ENCODE data around the gene TBL1Y.
"Not testable (repeated sequence)": the region's sequence is repeated elsewhere in the genome, so short reads cannot be mapped to it uniquely, and the experiment has no call there.

Gene TBL1Y

DNA sequence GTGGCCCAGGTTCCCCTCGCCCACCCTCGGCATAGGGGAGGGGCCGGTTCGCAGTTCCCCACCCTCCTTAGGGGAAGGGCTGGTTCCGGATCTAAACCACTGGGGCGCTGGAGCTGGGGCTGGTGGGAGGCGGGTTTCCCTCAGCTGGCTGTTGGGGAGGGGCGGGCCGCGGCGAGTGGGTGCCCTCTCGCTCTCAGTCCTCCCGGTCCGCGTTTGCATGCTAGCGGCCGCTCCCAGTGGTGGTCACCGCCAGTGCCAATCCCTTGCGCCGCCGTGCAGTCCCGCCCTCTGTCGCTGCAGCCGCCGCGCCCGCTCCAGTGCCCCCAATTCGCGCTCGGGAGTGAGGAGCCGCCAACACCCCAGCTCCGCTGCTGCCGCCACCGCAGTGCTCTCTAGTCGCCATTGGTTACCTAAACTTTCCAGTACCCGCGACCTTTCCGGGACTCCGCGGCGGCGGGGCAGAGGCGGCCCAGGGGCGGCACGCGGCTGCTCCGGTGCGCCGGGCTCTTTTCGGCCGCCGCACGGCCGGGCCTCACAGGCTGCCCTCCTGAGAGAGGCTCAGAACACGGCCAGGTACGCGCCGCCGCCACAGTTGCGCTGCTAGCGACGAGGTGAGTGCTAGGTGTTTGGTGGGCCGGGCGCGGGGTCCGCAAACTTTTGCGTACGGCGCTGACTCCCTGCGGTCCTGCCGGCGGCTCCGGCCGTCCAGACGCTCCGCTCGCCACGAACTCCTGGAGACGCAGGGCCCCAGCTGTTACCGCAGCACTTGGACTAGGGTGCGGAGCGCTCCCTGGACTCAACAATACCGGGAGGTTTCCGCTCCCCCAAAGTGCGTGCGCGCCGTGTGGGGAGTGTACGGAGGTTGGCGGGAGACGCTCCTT is at the start of gene TBL1Y:
Gene TBL1Y (plus strand): TSS at position 326 of the 881 bp plus-strand sequence. CDS start 114,388 bp downstream, outside the sequence.
- no peak for DNase-seq

GRCh38 chrY:6894496-6894895 is 16.0 kb upstream of the TBL1Y start:
- DNase-seq = no peak

GRCh38 chrY:6895236-6895635 is 15.3 kb upstream of the TBL1Y start:
- no peak for DNase-seq

DNA sequence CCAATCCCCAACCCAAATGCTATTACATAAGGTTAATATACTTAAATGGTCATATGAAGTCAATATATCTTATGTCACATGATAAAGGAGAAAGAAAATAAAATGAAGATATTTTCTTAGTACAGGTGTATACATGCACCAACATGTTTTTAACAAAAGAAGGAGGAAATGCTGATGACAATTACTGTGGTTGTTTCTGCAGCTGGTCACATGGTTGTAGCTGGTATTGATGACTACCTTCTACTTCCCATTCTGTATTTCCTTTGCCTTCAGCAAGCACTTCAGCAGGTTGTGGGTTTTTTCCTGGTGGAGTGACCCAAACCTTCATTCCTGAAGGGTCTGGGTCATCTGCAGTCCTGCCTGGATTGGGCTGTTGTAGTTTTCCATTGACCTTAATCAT is 8.4 kb upstream of the TBL1Y start:
- not testable (repeated sequence) for DNase-seq

GRCh38 chrY:6907591-6907990 is 2.9 kb upstream of the TBL1Y start:
- DNase-seq = no peak

DNA sequence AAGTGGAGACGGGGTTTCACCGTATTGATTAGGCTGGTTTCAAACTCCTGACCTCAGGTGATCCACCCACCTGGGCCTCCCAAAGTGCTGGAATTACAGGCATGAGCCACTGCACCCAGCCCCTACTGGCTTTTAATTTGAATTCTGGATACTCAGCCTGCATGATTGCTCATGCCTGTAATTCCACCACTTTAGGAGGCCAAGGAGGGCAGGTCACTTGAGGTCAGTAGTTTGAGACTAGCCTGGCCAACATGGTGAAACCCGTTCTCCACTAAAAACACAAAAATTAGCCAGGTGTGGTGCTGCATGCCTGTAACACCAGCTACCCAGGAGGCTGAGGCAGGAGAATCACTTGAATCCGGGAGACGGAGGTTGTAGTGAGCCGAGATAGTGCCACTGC is 2.5 kb upstream of the TBL1Y start:
- not testable (repeated sequence) for DNase-seq

DNA sequence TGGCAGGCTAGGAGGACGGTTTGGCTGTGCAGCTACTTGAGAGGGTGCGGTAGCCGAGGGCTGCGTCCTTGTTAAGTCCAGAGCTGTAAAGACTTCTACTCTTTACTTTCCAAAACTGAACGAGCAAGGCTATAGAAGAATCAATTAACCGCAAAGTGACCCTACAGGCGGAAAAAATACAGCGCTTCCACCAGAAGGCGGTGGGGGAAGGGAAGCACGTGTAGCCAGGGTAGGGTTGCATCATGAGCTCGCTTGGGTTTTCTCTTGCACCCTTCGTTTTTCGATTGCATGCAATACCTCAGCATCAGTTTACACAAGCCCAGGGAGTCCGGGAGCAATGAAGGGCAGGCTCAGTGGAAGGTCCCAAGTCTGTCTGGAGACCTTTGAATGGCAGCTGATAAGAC is 1.4 kb upstream of the TBL1Y start:
- DNase-seq = no peak

GRCh38 chrY:6909856-6910255 is 641 bp upstream of the TBL1Y start:
- DNase-seq = no peak

DNA sequence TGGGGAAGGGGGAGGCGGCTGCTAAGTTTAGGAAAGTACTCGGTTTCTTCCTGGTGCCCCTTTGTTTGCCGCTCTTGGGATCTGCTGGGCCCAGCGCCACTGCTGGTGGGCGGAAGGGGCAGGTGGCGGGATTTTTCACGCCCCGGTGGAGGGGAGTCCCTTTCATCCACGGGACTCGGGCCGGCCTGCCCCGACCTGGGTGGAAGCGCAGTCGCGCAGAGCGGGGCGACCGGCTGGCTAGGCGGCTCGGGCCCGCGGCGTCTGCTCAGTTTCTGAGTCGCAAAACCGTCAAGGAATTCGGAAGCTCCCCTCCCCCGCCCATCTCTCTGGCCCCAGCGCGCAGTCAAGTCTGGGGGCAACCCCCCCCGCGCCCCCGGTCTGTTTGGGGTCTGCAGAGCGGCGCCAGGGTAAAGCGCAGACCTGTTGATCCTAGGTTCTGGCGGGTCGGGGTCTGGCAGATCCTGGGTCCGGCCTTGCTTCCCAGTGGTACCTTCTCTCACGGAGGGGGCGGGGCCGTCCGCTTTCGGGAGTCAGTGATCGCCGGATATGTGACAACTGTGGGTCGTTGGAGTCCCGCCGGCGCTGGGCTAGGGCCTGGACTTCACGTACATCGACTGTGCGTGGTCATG is 870 bp downstream of the TBL1Y start, which contains the start of gene AMELY:
Gene AMELY (minus strand): TSS at position 500 of the 629 bp plus-strand sequence. CDS start 39,144 bp downstream, outside the sequence.
- no peak for DNase-seq

GRCh38 chrY:6913362-6913761 is 2.9 kb downstream of the TBL1Y start:
- DNase-seq = no peak

DNA sequence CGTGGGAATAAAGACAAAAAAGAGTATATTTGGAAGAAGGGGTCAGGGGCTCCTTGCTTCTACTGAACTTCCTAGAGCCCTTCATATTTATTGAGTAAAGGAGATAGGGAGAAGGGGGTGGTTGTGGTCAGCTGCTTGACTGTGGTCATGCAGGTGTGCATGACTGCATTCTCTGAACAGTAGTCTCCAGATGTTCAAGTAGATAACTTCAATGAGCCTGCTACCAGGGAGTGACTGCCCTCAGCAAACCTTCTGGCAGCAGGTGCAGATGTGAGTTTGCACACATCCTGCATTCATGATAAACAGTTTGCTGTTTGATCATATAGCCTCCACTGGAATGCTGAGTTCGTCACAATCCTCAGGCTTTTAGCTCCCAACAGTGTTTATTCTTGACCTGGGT is 10.6 kb downstream of the TBL1Y start:
- no peak for DNase-seq

DNA sequence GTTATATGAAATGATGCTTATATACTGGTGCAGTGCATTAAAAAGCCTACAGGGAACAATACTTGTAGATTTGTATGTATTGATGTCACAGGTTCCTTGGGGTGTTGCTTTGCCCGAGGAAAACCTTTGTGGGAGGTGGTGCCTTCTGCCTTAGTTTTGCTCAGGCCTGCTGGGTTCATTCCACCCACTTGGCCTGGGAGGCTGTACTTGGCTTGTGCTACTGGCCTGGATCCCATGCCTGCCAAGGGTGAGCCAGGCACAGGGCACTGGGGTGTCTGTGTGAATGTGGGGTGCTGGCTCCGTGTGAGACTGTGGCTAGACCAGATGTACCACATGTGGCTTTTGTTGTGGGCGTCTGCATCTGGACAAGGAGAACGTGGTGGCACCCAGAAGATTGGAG is 17.8 kb downstream of the TBL1Y start:
- no peak for DNase-seq

DNA sequence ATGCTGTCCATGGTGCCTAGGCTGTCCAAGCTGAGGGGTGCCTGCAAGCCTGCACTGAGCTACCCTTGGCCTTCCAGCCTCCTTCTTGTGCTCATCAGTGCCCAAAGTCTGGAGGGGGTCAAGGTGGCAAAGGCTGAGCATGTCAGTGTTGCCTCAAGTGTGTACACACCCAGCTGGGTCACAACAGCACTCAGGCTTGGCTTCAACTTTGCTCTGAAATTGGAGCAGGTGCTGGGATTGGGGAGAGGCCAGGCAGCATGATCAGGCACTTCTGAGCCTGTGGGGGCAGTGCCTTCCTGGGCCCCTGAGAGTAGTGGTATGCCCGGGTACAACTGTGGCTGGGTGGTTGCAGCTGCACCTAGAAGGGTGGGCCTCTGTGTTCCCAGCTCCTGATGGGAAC is 18.7 kb downstream of the TBL1Y start:
- DNase-seq = no peak

- DNase-seq = no peak
Observed at GRCh38 chrY:6931779-6932396, 21.4 kb downstream of the TBL1Y start.

DNA sequence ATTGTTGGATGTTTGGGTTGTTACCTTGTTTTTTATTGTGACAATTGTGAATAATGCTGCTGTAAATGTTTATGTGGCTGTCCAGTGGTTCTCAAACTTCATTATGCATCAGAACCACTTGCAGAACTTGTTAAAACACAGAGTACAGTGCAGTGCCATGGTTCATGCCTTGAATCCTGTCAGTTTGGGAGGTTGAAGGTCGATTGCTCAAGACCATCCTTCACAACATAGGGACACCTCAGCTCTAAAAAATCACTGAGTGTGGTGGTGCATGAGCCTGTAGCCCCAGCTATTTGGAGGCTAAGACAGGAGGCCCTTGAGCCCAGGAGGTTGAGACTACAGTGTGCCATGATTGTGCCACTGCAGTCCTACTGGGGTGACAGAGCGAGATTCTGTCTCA is 25.0 kb downstream of the TBL1Y start:
- DNase-seq = no peak

GRCh38 chrY:6947695-6948094 is 37.2 kb downstream of the TBL1Y start:
- no peak for DNase-seq

- no peak for DNase-seq
Observed at GRCh38 chrY:6948378-6948777, 37.9 kb downstream of the TBL1Y start.

GRCh38 chrY:6949947-6950346 is 39.5 kb downstream of the TBL1Y start:
- no peak for DNase-seq

DNA sequence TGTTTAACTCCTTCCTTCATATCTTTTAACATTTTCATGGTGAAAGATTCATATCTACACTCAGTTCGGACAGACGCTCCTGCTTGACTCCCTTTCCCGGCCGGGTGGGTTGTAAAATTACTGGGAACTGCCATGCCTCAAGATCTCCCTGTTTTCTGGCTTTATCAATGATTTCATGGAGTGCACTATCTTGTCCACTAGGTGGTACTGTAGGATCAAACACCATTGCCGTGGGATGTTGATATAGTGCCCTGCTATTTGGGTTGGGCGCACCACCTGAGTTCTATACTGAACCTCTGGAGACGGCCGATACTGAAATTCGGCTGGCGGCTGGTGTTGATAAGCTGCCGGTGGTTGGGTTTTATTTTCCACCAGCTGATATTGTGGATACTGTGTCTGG is 54.2 kb downstream of the TBL1Y start:
- DNase-seq = no peak

- no peak for DNase-seq
Observed at GRCh38 chrY:6966521-6966920, 56.0 kb downstream of the TBL1Y start.

GRCh38 chrY:6967736-6968135 is 57.2 kb downstream of the TBL1Y start:
- DNase-seq = no peak

DNA sequence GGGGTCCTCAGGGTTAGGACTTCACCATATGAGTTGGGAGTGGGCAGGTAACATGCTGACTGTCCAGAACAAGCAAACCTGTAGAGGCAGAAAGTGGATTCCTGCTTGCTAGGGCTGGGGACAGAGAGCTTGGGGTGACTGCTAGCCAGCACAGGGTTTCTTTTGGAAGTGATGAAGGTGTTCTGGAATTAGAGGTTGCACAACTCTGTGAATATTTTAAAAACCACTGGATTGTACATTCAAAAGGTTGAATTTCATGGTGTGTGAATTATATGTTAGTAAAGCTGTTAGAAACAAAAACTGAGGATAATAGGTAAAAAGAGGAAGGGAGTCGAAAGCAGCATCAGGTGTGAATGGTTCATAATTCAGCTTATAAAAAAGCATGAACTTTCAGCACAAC is 57.7 kb downstream of the TBL1Y start:
- DNase-seq = no peak

- no peak for DNase-seq
Observed at GRCh38 chrY:6972271-6972887, 61.9 kb downstream of the TBL1Y start.
